ENCODE results near the gene ITGB7.

ITGB7 gene

DNA sequence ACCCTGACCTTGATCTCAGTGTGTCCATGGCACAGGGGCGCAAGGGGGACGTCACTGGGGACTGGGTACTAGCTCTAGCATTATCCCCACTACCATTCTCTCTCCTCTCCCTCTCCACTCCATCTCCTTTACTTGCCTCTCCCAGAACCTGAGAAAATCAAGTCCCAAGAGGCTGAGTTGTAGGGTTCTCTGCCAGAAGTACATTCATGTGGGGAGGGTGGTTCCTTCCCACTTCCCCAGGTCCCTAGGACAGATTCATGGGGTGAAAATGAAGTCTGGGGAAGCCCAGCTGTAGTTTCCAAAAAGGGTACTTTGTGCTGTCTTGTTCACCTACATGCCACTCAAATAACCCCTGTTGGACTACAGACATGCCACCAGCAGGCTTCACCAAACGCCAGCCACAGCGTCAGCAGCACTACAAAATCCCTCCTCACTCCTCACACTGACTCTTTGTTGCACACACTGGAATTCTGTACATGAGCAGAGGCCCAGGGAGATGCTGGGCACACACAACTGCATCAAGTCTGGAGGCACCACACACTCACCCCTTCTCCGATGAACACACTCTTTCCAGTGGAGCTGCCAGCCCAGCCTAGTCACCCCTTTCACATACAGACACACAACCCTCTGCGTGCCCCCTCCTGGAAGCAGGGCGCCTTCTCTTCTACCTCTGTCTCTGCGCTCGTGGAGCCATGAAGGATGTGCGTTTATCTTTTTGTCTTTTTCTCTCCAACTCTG, 18.0 kb upstream of the ITGB7 start:
- TF ChIP-seq GATA2 (IDR thresholded peaks at IDR 0.05; ENCODE audit: low read depth, low read length) (no peak), GATA3 (IDR thresholded peaks at IDR 0.05; ENCODE audit: low read depth, low read length) (no peak)

DNA sequence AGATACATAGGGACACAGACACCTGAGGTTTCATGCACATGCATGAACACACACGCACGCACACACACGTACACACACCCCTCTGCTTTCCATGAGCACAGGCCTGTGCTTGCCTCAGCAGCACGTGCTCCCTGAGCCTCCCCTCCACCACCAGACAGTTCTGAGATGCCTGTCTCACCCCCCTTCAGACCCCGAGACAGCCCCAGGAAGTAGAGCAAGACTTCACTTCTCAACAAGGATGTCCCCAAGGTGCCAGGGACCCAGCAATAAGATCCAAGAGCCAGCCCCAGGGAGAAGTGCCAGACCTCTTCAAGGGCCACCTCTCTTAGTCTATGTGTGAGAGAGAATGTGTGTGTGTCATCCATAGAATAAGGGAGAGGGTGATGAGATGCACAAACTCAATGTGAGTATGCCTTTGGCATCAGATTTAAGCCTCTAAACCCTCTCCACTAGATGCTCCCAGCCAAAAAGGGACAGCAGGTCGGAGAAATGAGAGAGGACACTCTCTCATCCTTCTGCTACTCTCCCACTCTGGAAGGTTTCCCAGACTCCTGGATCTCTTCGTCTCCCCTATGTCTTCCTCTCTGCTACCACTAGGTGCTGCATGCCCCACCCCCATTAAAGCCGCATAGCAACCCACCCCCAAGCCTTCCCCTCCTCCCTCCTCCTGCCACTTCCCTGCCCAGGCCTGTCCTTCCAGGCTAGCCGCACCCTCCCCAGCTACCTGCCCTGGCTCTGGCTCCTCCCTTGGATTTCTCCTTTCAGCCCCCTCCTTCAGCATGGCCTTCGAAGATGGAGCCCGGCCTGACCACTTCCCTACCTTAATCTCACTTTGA, 17.2 kb upstream of the ITGB7 start:
- no peak for TF ChIP-seq GATA3 (IDR thresholded peaks at IDR 0.05; ENCODE audit: low read depth, low read length)
- no peak for TF ChIP-seq GATA2 (IDR thresholded peaks at IDR 0.05; ENCODE audit: low read depth, low read length)

DNA sequence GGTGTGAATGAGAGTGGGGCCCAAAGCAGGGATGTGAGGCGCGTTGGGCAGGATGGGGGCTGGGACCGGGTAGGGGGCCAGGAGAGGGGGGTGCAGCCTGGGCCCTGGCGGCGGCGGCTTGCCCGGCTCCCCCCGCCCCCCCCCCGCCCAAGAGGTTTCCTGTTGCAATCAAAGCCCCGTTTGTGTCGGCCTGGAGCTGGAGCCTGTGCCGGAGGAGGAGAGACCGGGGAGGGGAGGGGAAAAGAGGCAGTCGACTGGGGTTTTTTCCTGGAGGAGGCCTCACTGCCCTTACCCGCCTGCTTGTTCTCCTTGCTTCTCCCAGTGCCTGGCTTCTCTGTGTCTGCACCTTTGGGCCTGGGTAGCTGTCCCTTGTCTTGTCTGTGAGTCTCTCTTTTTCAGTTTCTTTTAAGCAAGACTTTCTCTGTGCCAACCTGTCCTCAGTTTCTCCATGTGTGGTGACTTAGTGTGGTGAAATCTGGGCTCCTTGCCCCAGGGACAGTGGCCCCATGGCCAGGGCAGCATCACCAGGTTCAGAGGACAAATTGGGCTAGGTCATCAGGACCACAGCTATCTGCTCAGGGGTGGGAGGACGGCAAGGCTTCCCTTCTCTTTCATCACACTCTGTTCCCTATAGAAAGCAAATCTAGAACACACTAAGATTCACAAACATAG, 16.5 kb upstream of the ITGB7 start:
- no peak for TF ChIP-seq GATA2 (IDR thresholded peaks at IDR 0.05; ENCODE audit: low read depth, low read length)
- TF ChIP-seq GATA3 (IDR thresholded peaks at IDR 0.05; ENCODE audit: low read depth, low read length): no peak

DNA sequence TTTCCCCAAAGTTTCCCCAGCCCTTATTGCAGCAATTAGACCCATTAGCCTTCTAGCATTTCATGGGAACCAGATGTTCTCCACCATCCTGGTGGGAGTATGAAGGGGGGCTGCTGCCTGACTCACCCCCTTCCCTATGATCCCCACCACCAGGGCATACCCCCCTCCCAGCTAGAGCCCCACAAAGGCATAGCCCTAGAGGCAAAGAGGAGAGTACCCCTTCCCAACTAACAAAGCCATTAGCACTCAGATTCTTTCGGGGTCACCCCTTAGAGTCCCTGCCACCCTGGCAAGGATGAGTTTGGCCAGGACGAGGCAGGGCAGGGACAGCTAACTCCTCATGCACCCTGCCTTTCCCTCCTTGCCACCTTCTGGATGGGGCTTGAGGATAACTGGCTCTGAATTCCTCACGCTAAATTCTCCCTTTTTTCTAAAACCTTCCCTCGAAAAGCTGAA, 15.8 kb upstream of the ITGB7 start:
- TF ChIP-seq GATA2 (IDR thresholded peaks at IDR 0.05; ENCODE audit: low read depth, low read length) (no peak), GATA3 (IDR thresholded peaks at IDR 0.05; ENCODE audit: low read depth, low read length) (no peak)

DNA sequence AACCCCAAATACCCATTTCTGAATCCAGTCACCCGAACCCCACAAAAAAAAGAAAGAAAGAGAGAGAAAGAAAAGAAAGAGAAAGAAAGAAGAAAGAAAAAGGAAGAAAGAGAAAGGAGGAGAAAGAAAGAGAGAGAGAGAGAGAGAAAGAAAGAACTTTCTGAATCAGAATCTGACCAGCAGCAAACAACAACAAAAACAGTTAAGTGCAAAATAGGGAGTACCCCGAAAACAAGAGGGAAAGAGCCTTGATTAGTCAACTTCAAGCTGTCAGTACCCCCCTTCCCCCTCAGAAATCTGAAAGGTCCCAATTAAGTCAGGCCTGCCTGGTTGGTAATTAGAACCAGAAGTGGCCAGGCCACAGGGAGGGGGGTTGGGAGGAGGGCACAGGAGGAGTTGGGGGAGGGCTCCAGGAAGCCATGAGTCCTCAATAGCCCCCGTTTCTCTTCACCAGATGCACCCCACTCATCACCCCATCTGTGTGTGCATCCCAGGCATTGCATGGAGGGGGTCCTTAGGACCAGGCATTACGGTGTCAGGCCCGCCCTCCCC, 15.2 kb upstream of the ITGB7 start:
- TF ChIP-seq GATA2 (IDR thresholded peaks at IDR 0.05; ENCODE audit: low read depth, low read length): no peak
- no peak for TF ChIP-seq GATA3 (IDR thresholded peaks at IDR 0.05; ENCODE audit: low read depth, low read length)

DNA sequence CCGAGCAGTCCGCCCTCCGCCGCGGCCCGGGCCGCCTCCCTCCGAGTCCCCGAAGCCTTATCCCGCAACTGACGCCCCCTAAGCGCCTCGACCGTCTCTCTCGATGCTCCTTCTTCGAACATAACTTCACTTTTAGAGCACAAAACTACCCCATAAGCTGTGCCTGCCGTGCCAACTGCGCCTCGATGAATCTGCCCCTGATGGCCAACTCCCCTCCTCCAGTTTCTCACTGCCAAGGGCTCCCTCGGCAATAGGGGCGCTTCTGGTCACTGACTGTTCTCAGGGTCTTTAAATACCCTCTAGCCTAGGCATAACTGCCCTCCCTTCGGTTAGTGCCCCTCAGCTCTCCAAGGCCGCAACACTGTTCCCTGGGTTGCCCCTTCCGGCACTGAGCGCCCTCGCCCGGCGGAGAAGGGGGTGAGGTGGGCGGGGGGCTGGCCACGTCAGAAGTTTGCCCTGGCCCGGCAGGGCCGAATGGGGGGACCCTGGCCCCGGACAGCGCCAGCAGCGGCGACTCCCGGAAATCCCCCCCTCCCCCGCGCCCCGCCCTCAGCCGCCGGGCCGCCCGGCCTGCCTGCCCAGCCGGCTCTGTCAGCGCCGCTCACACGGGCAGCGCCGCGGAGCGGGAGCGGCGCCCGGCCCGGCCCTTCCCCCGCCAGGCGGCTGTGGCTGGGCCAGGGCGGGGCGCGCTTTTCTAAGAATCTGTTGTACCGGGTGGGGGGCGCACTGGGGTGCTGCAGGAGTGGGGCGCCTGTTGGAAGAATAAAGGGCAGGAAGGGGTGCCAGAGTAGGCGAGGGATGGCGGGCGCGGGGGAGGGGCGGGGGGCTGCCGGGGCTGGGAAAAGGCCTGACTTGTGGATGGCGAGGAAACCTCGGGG, 14.4 kb upstream of the ITGB7 start:
- TF ChIP-seq GATA2 (IDR thresholded peaks at IDR 0.05; ENCODE audit: low read depth, low read length) (no peak), GATA3 (IDR thresholded peaks at IDR 0.05; ENCODE audit: low read depth, low read length) (no peak)

DNA sequence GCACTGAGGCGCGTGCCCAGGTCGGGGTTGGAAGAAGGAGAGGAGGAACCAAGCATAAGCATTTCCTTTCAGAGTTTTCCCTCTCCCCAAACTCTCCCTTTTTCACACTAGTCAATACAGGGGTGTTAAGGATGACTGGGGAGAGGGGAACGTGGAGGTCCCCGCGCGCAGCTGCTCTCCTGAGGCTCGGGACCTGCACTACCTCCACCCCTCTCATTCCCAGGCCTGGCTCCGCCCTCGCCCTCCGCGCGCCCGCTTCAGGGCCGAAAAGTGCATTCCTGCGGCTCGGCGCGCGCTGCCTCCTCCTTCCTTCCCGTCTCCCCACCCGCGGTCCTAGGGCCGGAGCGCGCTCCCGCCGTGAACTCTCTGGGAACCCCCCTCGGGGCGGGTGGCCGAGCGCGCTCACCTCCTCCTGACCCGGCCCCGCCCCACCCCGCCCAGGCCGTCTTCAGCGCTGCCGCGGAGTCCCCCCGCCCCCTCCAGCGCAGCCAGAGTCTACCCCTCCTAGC, 13.7 kb upstream of the ITGB7 start:
- TF ChIP-seq GATA2 (IDR thresholded peaks at IDR 0.05; ENCODE audit: low read depth, low read length): no peak
- no peak for TF ChIP-seq GATA3 (IDR thresholded peaks at IDR 0.05; ENCODE audit: low read depth, low read length)

DNA sequence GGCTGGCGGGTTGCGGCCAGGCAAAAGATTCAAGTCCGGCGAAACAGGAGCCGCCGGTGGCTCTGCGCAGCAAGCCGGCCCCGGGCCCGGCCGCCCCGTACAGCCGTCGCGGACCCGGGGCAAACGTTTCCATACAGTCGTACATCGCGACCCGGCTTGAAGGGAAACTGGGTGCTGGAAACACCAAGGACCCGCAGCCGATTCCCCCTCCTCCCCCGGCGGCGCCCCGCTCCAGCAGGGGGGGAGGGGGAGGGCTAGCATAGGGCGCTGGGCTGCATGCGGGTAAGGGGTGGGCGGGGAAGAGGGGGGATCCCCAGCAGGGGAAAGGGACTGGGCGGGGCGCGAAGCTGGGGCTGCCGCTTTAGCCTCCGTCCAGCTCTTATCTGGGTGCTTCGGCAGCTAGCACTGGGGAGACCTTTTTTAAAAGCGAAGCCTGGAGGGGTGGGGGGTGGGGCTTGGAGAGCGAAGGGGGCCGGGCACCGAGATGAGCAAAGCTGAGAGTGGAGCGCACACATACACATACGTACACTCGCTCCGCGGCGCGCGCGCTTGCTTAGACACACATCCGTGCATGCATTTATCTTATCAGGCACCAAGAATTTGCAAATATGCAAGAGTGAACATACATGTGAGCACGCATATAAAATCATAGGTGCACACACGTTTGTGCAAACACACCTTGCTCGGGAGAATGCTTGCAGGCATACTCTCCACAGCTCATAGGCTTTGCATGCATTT, 13.1 kb upstream of the ITGB7 start:
- no peak for TF ChIP-seq GATA3 (IDR thresholded peaks at IDR 0.05; ENCODE audit: low read depth, low read length)
- TF ChIP-seq GATA2 (IDR thresholded peaks at IDR 0.05; ENCODE audit: low read depth, low read length): no peak

DNA sequence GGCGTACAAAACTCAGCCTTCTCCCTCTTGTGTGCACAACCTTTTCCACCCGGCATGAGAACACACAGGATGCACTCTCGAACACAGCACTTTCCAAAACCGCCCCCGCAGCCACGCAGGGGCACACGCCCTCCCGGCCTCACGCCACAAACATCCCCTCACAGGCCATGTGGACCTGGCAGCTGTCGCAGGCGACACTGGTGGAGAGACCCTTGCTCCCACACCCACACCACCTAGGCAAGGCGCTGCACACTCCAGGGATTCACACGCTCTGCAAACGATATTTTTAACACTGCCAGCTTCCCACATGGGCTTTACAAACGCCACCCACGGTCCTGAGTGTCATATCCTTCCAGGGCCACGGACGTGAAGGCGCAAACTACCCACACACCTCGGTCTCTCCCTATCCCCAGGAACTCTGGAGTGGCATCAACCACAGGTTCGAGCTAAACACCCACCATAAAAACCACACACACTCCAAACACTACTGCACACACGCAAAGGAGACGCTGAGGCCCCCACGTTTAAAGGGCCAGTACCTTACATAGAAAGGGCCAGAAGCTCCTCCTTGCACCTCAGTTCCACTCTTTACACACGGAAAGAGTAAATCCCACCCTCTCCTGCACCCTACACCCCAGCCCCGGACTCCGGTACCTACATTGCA, 12.4 kb upstream of the ITGB7 start:
- TF ChIP-seq GATA2 (IDR thresholded peaks at IDR 0.05; ENCODE audit: low read depth, low read length) (no peak), GATA3 (IDR thresholded peaks at IDR 0.05; ENCODE audit: low read depth, low read length) (no peak)

DNA sequence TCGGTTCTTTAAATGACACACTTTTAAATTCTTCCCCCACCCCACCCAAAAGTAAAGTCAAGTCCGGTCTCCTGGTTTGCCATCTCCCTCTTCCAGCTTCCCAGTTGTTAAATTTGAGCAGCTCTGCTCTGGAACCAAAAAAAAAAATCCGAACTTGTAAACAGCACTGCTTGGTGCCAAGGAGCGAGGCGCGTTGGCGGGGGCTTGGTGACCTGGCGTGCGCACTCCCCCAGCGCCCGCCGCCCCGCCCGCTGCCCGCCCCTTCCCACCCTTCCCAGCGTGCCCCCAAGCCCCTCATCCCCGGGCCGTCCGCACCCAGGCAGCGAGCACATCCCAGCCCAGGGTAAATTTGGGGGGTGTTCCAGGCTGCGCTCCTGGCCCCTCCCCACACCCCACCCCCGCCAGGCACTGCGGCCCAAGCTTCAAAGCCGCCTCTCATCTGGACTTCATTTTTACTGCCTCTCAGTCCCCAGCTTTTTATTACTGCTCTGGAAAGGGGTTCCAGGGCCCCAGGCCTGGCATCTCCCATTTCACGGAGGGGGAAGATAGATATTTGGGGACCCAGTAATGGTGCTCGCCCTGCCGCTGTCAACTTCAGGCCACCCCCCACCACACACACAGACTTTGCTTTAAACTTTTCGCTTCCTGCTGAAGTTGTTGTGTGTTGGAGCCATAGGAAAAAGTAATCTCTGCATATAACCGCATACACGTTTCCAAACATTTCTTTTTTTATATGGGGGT, 11.7 kb upstream of the ITGB7 start:
- no peak for TF ChIP-seq GATA3 (IDR thresholded peaks at IDR 0.05; ENCODE audit: low read depth, low read length)

DNA sequence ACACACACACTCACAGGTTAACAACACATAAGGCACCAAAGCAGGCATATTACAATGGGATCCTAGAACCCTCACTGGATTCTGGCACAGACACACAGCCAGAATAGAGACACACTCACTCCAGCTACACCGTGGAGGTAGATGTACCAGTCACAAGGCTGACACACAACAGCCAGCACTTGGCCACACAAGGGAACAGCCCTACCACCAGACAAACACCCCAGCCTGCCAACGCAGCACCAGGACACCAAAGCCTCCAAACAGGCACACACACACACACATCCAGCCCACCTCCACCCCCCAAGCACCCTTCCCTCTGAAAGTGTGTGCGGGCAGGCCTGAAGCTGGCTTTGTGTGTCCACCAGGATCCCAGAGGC, 10.9 kb upstream of the ITGB7 start:
- TF ChIP-seq GATA3 (IDR thresholded peaks at IDR 0.05; ENCODE audit: low read depth, low read length) (no peak), GATA2 (IDR thresholded peaks at IDR 0.05; ENCODE audit: low read depth, low read length) (no peak)

All from SH-SY5Y (cell line).